Measurements from ENCODE around the gene SERINC3.

DNA sequence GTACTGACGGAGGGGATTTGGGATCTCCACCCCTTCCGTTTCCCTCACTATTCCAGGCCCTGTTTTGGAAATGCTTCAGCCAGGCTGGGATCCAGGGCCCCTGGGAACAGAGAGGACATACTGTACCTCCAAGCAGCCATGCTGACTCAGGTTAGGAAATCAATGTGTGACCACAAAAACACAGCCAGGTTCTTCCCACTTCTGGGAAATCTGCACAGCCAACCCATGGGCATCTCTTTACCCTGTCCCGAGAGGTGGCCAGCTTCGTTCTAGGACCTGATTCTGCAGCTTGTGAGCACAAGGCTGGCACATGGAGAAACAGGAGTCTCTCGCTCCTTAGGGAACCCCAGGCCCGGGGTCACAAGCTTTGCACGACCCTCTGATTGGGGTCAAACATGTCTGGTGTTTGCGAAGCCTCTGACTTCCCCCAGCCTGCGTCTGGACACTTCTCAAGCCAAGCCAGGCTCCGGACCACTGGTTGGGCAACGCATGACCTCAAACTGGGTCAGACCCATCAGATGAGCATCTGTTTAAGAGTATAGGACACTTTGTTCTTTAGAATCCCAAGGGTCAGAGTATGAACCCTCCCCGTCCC, 54.5 kb downstream of the SERINC3 start:
- TF ChIP-seq CTCF (conservative IDR thresholded peaks at IDR 0.05) (no peak), EZH2 (IDR thresholded peaks at IDR 0.05; ENCODE audit: low read depth) (no peak)
